Inflammatory macrophage (primary cell): ENCODE data around the gene SNX10.
A peak's percentile ranks its signal among the peaks of the same experiment; 100 is the strongest.

ENCODE experiments used
- DNase-seq, 2 donors: peaks; one replicate each; pipeline ENCODE4 v3.0.0-alpha.2; 2020 to 2022

The SNX10 gene

DNA sequence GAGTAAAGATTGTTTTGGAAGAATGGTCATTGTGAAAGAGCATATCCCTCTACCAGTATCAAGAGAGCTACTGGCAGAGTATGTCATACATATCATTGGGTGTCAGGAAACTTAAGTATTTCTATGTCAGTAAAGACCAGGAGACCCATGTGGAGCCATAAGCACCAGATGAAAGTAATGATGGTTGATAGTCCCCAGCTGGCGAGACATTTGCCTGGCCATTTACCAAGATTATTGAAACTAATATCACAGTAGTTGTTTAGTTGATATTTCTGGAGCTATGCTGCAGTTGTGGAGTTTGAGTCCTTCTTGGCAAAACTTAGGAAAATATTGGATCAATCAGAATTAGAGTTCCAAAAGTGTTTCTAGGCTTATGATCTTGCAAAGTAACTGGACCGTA, 114.8 kb downstream of the SNX10 start:
- DNase-seq: no peak

- no peak for DNase-seq
Observed at GRCh38 chr7:26409661-26410547, 118.2 kb downstream of the SNX10 start.

DNA sequence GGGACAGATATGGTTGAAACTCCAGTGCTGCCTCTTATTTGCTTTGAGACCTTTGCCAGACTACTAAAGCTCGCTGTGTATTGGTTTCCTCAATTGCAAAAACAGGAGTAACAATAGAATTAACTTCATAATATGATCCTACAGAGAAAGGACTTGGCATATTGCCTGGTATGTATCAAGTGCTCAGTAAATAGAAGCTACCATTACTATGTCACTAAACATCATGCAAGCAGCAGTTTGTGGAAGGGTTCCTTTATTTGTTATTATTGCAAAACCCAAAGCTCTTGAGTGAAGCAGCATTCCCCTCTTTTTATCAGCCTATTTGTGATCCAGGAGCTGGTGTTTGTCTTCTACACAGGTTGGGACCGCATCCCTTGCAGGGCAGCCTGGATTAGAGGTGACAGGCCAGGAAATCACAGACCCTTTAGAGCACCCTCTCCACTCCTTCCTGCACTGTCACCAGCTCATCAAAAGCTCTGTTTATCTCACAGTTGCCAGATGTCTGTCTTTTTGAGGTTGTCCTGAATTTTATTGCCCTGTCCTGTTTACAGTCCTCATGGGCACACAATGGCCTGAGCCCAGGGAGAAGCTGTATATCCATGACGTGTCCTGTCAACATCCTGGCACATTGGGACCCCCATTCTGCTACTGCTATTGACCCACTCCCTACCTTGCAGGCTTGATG, 121.5 kb downstream of the SNX10 start:
- no peak for DNase-seq

- no peak for DNase-seq
Observed at GRCh38 chr7:26416004-26416403, 124.3 kb downstream of the SNX10 start.

- no peak for DNase-seq
Observed at GRCh38 chr7:26417911-26418413, 126.3 kb downstream of the SNX10 start.

DNA sequence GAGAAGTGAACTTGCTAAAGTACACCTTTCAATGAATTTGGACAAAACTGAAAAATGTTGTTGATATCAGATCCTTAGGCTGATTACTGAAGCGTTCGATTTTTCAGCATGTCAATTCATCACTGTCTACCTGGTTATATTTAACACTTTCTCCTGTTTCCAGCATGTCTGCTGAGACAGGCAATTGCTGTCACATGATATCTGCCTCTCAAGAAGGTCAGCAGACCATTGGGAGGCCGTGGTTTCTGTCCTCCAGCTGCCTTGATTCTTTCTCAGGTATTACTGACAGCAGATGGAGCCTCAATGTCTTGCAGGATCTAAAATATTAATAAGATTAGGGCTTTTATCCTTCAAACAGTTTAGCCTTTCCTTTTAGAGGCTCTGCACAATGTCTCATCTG, 127.5 kb downstream of the SNX10 start:
- no peak for DNase-seq

DNA sequence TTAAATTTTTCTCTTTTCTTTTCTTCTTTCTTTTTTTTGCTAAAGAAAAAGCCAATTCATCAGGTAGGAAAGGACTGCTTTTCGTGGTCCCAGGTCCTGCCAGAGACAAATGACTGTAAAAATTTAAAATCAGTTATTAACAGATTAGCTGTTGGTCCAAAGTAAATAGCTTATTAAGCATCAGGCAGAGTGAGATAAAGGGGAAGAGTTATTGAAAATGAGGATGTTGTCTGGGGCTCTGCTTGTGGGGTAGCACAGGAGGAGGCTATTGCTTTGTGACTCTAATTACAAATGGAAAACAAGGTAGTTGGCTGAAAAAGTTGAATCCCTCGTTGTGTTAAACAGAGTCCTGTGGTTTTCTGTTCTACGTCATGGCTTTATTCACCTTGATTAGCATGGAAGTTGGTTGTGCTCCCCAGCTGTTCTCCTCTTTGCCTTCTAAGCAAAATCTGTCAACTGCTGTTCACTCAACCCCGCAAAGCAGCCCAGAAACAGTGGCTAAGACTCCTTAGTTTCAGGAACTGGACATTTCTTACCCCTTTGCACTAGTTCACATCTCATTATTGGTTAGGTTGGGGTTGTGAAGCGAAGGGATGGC, 128.9 kb downstream of the SNX10 start:
- peak; percentile 10 to 28 for DNase-seq

- DNase-seq: no peak
Observed at GRCh38 chr7:26422761-26423160, 131.1 kb downstream of the SNX10 start.

DNA sequence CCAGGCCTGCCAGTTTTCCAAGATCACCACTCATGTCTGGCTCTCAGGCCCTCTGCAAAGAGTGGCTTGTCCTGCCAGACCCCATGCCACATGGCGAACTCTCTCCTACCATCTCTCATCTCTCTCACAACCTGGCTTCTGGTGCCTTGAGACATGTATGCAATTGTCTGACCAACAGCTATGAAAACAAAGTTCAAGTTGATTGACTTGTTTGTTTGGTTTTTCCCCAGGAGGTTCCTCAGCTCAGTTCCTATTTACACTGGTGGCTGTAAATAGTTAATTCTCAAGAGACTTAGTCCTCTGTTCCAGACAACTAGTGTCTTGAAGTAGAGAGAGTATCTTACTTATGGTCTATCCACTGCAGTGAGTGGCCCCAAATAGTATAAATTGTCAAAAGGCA, 131.8 kb downstream of the SNX10 start:
- DNase-seq: no peak
